HepG2 (cell line): Measurements from ENCODE around the gene SLC4A11. TPM values are rescaled to one million over a fixed set of nuclear protein-coding genes. Genes with fewer than 3 reads are reported as not detected.
A peak's percentile ranks its signal among the peaks of the same experiment; 100 is the strongest.

Source experiments
- AHR ChIP-seq: IDR thresholded peaks from 2 replicates; pipeline ENCODE4 v1.6.1; 2018; ENCODE audit warnings: missing genetic modification reagents, missing compliant biosample characterization
- ASH2L ChIP-seq: fragments of 300-600, 200-600 bp; sonication (generic); IDR thresholded peaks from 2 replicates; pipeline ENCODE4 v1.7.0; 2017; ENCODE audit warnings: low read depth, mild to moderate bottlenecking, moderate library complexity, mixed read lengths, low read length; ENCODE audit not compliant: insufficient read length
- ATF4 ChIP-seq, 2 experiments: fragments of 450-650 bp in 1 of 2; sonication (generic) in 1 of 2; formaldehyde crosslinking; IDR thresholded peaks; 2 replicates each; pipeline versions ENCODE4 v1.5.0 to v1.8.0; 2020 to 2022; ENCODE audit warnings: mild to moderate bottlenecking in 1 of 2, missing genetic modification reagents in 1 of 2
- EHMT2 ChIP-seq: fragments of 200-600 bp; sonication (generic); IDR thresholded peaks from 2 replicates; pipeline ENCODE4 v1.7.0; 2017; ENCODE audit warnings: antibody characterized with exemption, low read depth, low read length, borderline replicate concordance
- FIP1L1 ChIP-seq: fragments of 200-400 bp; formaldehyde crosslinking; IDR thresholded peaks from 2 replicates; pipeline ENCODE4 v1.6.1; 2018; ENCODE audit warnings: low read depth, mild to moderate bottlenecking, low read length, moderate library complexity, borderline replicate concordance; ENCODE audit not compliant: insufficient read depth
- JUND ChIP-seq: sonication (generic); formaldehyde crosslinking; IDR thresholded peaks from 2 replicates; pipeline ENCODE4 v1.8.0; 2022; ENCODE audit warnings: mild to moderate bottlenecking, missing genetic modification reagents
- KLF13 ChIP-seq: sonication (generic); formaldehyde crosslinking; IDR thresholded peaks from 2 replicates; pipeline ENCODE4 v1.4.0; 2020; ENCODE audit warnings: mild to moderate bottlenecking, missing genetic modification reagents
- MXD1 ChIP-seq: sonication (generic); formaldehyde crosslinking; IDR thresholded peaks from 2 replicates; pipeline ENCODE4 v1.4.0; 2020; ENCODE audit warnings: mild to moderate bottlenecking, missing genetic modification reagents
- POGZ ChIP-seq: sonication (generic); formaldehyde crosslinking; IDR thresholded peaks from 2 replicates; pipeline ENCODE4 v1.4.0; 2020; ENCODE audit warnings: mild to moderate bottlenecking, missing genetic modification reagents
- PPARG ChIP-seq: conservative IDR thresholded peaks from 2 replicates; pipeline ENCODE4 v1.6.1; 2016; ENCODE audit warnings: missing biosample characterization, missing genetic modification reagents
- RAD21 ChIP-seq: fragments of 450-650 bp; formaldehyde crosslinking; IDR thresholded peaks from 2 replicates; pipeline ENCODE4 v1.5.0; 2020; ENCODE audit warnings: mild to moderate bottlenecking
- SRF ChIP-seq: IDR thresholded peaks from 2 replicates; pipeline ENCODE4 v1.6.1; 2011; ENCODE audit warnings: mild to moderate bottlenecking, low read depth, low read length, moderate library complexity
- SRY ChIP-seq: sonication (generic); formaldehyde crosslinking; IDR thresholded peaks from 2 replicates; pipeline ENCODE4 v1.8.0; 2022; ENCODE audit warnings: mild to moderate bottlenecking, missing genetic modification reagents
- TRIM24 ChIP-seq: sonication (generic); formaldehyde crosslinking; IDR thresholded peaks from 2 replicates; pipeline ENCODE4 v1.8.0; 2022; ENCODE audit warnings: mild to moderate bottlenecking, missing genetic modification reagents
- ZFP37 ChIP-seq: sonication (generic); formaldehyde crosslinking; IDR thresholded peaks from 2 replicates; pipeline ENCODE4 v1.4.0; 2020; ENCODE audit warnings: missing genetic modification reagents, borderline replicate concordance
- ZNF12 ChIP-seq: sonication (generic); formaldehyde crosslinking; IDR thresholded peaks from 2 replicates; pipeline ENCODE4 v1.5.0; 2020; ENCODE audit warnings: missing genetic modification reagents
- ZNF235 ChIP-seq: sonication (generic); formaldehyde crosslinking; IDR thresholded peaks from 2 replicates; pipeline ENCODE4 v1.8.1; 2023; ENCODE audit warnings: mild to moderate bottlenecking, missing genetic modification reagents, borderline replicate concordance
- ZNF550 ChIP-seq: sonication (generic); formaldehyde crosslinking; IDR thresholded peaks from 2 replicates; pipeline ENCODE4 v1.4.0; 2020; ENCODE audit warnings: mild to moderate bottlenecking, missing genetic modification reagents, borderline replicate concordance
- polyA plus RNA-seq, 8 experiments: library from polyadenylated mRNA; depleted of rRNA in 3 of 8; stranded (reverse) in 7 of 8; unstranded in 1 of 8; fragments of >200 nt; fragmentation: Illumina TruSeq in 4 of 8; extraction: Trizol in 4 of 8; gene quantifications; 2 replicates each; pipeline versions ENCODE4 v1.2.1 to v1.2.3, GENCODE V29; 2011 to 2016; ENCODE audit warnings: low read depth in 4 of 8, missing spikeins in 1 of 8, mixed read lengths in 1 of 8; ENCODE audit not compliant: insufficient read depth in 1 of 8
- total RNA-seq, 5 experiments: library from RNA; depleted of rRNA; stranded (reverse); fragments of >200 nt; fragmentation: Illumina TruSeq; extraction: Trizol; gene quantifications; 2 replicates each; pipeline ENCODE4 v1.2.3, GENCODE V29; 2016; ENCODE audit warnings: low read depth in 1 of 5
- TF ChIP-seq, protein P1 (sequence below): sonication (generic); formaldehyde crosslinking; IDR thresholded peaks from 2 replicates; pipeline ENCODE4 v1.5.0; 2020; ENCODE audit warnings: missing genetic modification reagents
- TF ChIP-seq, protein P2 (sequence below), 2 experiments: IDR thresholded peaks; 2 replicates each; pipeline ENCODE4 v1.6.1; 2011 to 2012; ENCODE audit warnings: low read length in 2 of 2, borderline replicate concordance in 1 of 2, low read depth in 1 of 2, mild to moderate bottlenecking in 1 of 2, moderate library complexity in 1 of 2

Gene SLC4A11
- total and polyA plus RNA-seq, 2 of the 13 experiments (the other 11 are each of a cell fraction or from before 2014, with no cell fraction given), result 3.9 to 27.0 TPM

- TF ChIP-seq MXD1 (CRISPR knock-in tag) (peak; percentile 67; the same call in 1 of the 2 replicates), SRY (peak; percentile 60; the same call in 1 of the 2 replicates), ZNF12 (CRISPR knock-in tag) (peak; percentile 40; the same call in 1 of the 2 replicates), TRIM24 (CRISPR knock-in tag) (no peak), FIP1L1 (no peak), JUND (CRISPR knock-in tag) (peak; percentile 64; the same call in 1 of the 2 replicates), ZNF550 (peak; percentile 28; the same call in 1 of the 2 replicates), SRF (no peak), RAD21 (no peak), POGZ (CRISPR knock-in tag) (peak; percentile 86), ATF4 (CRISPR knock-in tag; IDR thresholded peaks at IDR 0.05) (peak in 1 of 2 experiments; percentile 70; a peak in 1 of 4 replicates), ASH2L (no peak), ZNF235 (CRISPR knock-in tag) (no peak), AHR (peak; percentile 35; the same call in 1 of the 2 replicates), EHMT2 (no peak), KLF13 (CRISPR knock-in tag) (no peak), ZFP37 (CRISPR knock-in tag) (0 out of 2 replicates have a peak, but pooled peaks have one; percentile 31), PPARG (CRISPR knock-in tag) (peak; percentile 88)
- TF ChIP-seq, protein P1, sequence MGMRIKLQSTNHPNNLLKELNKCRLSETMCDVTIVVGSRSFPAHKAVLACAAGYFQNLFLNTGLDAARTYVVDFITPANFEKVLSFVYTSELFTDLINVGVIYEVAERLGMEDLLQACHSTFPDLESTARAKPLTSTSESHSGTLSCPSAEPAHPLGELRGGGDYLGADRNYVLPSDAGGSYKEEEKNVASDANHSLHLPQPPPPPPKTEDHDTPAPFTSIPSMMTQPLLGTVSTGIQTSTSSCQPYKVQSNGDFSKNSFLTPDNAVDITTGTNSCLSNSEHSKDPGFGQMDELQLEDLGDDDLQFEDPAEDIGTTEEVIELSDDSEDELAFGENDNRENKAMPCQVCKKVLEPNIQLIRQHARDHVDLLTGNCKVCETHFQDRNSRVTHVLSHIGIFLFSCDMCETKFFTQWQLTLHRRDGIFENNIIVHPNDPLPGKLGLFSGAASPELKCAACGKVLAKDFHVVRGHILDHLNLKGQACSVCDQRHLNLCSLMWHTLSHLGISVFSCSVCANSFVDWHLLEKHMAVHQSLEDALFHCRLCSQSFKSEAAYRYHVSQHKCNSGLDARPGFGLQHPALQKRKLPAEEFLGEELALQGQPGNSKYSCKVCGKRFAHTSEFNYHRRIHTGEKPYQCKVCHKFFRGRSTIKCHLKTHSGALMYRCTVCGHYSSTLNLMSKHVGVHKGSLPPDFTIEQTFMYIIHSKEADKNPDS (CRISPR knock-in tag), result 0 out of 2 replicates have a peak, but pooled peaks have one; percentile 43
- TF ChIP-seq, protein P2, sequence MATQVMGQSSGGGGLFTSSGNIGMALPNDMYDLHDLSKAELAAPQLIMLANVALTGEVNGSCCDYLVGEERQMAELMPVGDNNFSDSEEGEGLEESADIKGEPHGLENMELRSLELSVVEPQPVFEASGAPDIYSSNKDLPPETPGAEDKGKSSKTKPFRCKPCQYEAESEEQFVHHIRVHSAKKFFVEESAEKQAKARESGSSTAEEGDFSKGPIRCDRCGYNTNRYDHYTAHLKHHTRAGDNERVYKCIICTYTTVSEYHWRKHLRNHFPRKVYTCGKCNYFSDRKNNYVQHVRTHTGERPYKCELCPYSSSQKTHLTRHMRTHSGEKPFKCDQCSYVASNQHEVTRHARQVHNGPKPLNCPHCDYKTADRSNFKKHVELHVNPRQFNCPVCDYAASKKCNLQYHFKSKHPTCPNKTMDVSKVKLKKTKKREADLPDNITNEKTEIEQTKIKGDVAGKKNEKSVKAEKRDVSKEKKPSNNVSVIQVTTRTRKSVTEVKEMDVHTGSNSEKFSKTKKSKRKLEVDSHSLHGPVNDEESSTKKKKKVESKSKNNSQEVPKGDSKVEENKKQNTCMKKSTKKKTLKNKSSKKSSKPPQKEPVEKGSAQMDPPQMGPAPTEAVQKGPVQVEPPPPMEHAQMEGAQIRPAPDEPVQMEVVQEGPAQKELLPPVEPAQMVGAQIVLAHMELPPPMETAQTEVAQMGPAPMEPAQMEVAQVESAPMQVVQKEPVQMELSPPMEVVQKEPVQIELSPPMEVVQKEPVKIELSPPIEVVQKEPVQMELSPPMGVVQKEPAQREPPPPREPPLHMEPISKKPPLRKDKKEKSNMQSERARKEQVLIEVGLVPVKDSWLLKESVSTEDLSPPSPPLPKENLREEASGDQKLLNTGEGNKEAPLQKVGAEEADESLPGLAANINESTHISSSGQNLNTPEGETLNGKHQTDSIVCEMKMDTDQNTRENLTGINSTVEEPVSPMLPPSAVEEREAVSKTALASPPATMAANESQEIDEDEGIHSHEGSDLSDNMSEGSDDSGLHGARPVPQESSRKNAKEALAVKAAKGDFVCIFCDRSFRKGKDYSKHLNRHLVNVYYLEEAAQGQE (IDR thresholded peaks at IDR 0.05; ENCODE audit: borderline replicate concordance in 1 of 2, low read depth in 1 of 2, low read length in 2 of 2), result 0 out of 4 replicates have a peak, but pooled peaks of 1 of the 2 experiments have one; percentile 4
Measured at GRCh38 chr20:3224681-3225421, 14.1 kb downstream of the SLC4A11 start (continued).
